ENCODE results near the gene OR6B2.

OR6B2 gene

DNA sequence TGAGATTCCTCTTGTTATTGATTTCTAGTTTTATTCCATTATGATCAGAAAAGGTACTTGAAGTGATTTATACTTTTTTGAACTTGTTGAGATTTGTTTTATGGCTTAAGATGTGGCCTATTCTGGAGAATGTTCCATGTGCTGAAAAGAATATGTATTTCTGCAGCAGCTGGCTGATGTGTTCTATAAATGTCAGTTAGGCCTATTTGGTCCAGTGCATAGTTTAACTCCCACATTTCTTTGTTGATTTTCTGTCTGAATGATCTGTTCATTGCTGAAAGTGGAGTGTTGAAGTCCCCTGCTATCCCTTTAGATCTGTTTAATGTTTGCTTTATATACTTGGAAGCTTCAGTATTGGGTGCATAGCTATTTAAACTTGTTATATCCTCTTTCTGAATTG lies 7.1 kb upstream of the OR6B2 start:
- no peak for DNase-seq

DNA sequence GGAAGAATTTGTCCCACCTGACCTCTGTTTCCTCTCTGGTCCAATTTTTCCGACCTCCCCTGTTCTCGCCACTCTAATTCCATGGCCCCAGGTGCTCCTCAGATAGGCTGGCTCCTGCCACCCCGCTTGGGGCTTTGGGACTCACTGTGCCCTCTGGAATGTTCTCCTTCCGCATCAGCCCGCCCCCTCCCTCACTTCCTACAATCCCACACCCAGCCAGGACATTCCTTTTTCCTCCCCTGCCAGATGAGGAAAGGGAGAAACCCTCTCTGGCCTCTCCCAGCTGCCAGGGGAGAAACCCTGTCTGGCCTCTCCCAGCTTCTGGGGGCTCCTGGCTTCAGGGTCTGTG lies 3.1 kb upstream of the OR6B2 start:
- DNase-seq: no peak

DNA sequence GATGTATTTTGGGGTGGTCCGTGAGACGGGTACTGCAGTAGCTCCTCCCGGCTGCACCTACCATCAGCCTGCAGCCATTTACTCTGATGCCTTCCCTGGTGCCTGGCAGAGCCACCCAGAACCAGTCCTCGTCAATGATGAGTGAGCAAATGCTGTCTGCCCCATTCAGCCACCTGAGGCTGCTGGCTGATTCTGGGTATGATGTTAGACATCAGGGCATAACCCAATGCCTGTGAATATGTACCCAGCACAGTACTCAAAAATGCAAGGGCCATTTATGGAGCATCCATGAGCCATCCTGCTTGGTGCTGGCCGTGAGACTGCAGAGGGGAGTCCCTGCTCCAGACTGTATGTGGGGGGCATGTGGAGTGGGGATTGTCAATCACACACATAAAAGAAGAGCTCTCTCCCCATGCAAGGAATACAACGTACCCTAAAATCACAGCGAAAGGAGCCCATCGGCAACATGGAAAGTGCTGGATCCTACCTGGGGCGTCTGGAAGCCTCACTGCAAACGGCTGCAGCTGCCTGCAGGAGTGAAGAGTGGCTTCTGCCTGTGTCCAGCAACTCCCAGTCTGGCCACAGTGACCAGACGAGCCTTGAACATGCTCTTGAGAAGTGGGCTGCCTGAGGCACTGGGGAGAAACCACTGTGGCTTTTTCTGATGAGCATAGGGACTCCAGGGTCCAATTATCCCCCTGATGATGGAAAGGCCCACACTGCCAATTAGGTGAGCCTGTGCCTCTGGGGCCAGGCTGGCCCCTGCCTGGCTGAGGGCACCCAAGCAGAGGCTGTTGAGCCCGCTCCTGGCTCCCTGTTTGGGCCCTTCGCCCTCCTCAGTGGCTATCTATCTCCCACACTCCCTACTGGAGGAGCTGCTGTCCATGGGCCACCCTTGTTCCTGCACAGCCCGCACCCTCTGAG lies 2.4 kb upstream of the OR6B2 start:
- DNase-seq: no peak

DNA sequence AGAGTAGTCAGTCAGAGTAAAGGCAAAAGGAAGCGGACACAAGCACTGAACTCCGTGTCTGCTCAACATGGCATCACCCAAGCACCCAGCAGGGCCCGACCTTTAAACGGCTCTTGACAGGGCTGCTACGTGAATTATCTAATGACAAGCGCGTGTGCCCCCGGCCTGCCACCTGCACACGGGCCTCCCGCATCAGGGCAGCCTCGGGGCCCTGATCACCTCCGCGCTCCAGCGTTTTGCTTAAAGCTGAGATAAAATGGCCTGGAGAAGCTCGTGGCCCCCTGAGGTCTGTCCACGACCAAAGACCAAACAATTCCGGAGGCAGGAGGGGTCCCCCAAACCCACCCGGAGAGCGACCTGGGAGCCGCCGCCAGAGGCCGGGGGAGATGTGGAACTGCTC lies 5.5 kb downstream of the OR6B2 start:
- no peak for DNase-seq

DNA sequence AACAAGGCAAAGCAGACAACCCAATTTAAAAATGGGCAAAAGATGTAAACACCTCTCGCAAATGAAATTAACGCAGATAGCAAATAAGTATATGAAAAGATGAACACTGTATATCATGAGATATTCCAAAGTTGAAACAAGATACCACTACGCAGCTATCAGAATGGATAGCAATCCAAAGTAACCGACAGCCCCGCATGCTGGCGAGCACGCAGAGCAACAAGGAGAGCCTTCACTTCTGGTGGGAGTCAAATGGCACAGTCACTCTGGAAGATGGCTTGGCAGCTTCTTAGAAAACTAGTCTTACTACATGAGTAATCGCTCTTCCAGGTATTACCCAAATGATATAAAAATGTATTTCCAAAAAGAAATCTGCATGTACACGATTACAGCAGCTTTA lies 6.4 kb downstream of the OR6B2 start:
- DNase-seq: no peak

DNA sequence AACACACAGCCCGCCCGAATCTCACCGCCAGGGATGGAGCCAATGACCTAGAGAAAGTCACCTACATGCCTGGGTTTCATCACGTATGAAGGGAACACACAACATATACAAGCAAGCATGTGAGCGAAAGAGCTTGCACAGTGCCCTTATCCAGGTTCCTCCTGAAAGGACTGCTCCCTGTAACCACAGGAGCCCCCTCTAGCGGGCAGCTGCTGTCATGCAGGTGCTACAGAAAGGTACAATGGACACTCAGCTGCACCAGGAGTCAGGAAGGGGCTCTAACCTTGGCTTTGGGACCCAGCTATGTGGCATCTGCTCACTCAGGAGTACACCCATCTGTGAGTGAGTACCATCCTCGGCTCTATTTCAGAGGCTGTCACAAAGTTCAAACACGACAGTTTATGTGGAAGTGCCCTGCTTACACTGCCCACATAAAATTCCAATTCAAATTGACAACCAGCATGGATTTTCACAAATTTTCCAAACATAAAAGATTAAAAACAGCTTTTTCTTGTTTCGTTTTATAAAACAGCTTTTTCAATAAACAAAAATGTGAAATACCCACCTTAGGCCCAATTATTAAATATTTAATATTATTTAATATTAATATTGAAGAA lies 8.6 kb downstream of the OR6B2 start:
- peak; percentile 13 for DNase-seq

DNA sequence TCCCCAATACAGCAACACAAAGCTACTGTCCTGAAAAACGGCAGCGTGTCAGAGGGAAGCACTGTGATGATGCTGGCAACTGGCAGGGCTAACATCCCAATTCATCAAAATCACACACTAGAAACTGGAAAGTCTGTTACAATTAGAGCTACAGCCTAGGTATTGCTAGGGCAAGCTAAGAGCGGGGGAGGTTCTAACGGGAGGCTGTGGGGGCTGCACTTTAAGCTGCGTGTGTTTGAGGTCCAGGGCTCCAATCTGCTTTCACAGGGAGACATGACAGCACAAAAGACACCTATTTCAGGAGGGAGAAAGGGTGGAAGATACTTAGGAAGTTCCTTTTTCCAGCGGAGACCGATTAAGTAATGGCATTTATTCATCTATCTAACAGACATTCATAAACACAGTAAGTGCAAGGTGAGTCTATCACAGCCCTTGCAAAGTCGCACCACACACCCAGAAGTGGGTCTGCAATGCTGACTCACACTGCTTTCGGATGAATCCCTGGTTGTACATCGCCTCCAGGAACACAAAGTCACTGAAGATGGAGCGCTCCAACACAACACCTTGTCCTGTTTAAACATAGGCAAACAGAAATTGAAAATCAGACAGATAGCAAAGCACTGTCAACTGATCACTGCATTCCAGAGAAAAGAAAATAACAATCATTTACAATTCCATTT lies 12.0 kb downstream of the OR6B2 start:
- no peak for DNase-seq

DNA sequence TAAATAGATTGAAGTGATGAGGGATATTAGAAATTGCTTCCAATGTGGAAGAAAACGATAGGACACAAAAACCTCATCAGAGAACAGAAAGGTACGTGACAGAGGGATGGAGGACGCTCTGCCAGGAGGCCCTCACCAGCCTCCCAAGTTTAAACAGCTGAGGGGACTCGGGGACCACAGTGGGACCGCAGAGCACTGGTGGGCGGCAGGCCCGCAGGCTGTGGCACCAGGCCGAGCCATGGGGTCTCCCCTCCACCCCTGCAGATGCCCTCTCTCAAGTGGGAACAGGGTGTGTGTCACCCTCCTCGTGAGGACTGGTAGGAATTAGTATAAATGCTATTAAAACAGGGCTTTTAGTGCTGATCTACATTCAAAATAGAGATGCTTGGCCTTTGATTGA lies 15.9 kb downstream of the OR6B2 start:
- DNase-seq: no peak

DNA sequence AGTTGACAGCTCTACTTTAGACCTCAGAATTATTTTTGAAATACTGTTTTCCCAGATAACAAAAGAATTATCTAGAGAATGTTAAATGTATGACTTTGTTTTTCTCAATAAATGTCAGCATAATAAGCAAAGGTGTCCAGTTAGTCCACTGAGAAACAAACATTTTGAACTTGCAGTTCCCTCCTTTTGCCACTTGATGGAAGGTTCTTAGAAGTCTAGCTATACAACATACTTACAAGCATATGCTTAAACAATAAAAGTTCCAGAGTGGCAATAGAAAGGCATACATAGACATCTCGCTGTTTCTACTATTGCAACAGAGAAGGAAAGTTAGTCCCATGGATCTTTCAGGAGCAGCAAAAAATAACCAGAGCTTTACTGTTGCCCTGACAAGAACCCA lies 16.9 kb downstream of the OR6B2 start:
- DNase-seq: no peak

DNA sequence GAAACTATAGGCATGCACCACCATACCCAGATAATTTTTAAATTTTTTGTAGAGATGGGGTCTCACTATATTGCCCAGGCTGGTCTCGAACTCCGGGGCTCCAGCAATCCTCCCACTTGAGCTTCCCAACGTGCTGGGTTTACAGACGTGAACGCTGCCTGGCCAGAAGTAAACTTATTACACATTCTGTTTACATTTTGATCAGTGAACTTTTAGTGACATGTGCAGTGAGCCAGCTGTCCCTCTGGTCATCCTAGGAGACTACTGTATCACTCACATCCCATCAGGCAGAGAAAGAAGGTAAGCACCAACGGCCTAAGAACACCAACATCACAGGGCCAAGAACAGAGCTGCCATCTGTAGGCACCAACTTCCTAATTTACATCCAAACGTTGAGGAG lies 27.2 kb downstream of the OR6B2 start:
- DNase-seq: no peak

DNA sequence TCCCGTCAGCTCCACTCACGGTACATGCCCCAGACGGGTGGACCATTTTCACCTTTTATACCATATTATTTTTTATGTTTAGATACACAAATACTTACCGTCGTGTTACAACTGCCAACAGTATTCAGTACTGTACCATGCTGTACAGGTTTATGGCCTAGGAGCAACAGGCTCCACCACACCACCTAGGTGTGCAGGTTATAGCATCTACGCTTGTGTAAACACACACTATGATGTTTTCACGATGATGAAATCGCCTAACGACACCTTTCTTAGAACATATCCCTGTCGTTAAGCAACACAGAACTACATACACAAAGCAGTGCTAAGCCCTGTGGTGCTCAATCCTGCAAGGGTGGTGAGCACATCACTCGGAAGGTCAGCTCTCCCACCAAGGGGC lies 29.6 kb downstream of the OR6B2 start:
- no peak for DNase-seq

DNA sequence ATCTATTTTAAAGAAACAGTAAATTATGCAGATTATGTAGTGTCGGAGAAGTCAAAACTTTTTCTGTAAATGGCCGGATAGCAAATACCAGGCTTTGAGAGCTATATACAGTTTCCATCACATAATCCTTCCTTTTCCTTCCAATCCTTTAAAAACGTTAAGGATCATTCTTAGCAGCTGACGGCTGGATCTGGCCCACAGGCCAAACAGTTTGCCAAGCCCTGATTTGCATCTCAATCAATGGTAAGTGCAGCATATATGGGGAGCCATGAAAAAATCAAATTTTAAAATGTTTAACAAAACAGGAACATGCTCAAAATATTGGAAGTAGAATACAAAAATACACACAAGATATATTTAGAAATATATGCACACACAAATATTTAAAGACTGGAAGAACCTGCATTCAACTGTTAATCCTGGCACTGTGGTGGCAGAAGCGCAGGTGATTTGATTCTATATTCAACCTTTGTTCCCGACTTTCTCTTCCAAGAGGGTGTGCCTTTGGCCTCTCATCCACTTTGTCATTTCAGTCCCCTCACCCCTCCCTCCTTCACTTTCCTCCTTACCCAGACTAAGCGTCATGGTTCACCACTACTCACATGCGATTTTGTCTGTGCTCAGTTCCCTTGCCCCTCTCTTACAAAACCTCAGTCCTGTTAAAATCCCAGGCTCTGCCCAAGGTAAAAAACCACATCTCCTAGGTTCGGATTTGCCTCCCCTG lies 32.4 kb downstream of the OR6B2 start:
- no peak for DNase-seq

DNA sequence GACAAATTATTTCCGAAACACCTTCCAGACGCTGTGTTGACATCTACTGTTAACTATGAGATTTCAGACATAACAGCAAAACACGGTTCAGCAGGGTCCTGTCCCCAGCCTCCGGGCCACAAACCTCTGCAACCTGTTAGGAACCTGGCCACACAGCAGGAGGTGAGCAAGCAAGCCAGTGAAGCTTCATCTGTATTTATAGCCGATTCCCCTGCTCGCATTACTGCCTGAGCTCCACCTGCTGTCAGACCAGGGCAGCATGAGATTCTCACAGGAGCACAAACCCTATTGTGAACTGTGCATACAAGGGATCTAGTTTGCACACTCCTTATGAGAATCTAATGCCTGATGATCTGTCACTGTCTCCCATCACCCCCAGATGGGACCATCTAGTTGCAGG lies 36.1 kb downstream of the OR6B2 start:
- no peak for DNase-seq

DNA sequence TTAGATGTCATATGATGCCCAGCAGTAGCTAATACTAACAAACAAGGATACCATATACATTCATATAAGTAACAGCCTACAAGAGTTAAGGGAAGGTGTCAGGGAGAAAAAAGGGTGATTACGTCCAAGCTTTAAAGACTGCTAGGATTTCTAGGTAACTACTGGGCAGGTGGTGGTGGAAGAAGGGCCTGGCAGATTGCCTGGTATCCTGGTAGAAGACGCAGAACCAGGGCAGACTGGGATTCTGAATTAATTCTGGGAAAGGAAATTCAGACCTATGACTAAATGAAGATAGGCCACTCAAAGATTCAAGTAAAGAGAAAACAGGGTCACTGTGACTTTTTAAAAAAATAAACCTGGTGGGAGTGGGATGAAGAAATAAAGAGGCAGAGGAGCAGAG lies 36.9 kb downstream of the OR6B2 start:
- DNase-seq: no peak

DNA sequence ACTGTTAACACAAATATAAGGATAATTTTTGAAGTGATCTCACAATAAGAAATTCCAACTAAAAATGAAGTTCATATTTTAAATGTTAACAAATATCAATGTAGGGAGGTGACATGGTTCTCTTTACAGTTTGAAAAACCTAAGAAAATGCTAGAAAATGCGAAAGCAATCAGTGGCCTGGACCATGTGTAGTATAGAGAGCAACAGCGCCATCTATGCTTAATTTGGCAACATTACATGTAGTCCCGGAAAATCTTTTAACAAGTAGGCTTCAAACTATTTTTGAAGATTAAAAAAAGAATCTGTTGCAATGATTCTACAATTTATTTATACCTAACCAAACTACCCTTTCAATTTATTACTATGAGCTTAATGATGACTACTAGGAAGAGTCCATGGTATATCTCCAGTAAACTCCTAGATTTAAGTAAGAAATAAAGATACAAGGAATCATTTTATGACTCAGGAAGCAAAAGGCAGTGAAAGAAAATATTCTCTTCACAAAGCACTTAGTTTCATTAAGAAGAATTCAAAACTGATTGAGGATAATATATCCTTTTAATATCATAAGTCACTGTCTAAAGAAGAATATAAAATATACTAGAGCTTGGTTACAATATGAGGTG lies 38.4 kb downstream of the OR6B2 start:
- DNase-seq: no peak

DNA sequence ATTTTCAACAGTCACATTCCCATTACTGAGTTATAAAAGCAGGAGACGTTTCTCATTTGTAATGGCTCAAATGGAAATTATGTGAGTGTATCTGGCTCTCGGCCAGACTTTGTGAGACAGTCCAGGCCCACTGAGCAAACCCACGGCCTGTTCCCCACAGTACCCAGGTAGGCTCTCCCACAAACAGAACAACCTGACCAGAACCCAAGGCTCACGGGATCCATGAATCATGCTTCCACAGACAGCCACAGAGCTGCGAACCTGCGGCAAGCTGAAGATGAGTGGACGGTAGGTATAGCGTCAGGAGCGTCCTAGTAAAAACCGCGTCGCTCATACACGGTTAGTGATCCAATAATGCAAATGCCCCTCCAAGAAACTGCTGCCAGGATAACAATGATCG lies 39.3 kb downstream of the OR6B2 start:
- DNase-seq: no peak

DNA sequence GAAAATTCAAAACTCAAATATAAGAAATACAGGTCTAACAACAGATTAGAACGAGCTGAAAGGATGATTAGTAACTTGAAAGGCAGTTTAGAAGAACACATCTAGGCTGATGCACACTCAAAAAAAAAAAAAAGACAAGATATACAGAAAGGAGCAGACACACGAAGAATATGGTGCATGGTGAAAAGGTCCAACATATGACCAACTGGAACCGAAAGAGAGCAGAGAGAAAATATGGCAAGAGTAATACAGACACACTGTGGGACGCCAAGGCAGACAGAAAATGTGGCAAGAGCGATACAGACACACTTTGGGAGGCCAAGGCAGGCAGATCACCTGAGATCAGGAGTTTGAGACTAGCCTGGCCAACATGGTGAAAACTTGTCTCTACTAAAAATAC lies 44.9 kb downstream of the OR6B2 start:
- DNase-seq: no peak

DNA sequence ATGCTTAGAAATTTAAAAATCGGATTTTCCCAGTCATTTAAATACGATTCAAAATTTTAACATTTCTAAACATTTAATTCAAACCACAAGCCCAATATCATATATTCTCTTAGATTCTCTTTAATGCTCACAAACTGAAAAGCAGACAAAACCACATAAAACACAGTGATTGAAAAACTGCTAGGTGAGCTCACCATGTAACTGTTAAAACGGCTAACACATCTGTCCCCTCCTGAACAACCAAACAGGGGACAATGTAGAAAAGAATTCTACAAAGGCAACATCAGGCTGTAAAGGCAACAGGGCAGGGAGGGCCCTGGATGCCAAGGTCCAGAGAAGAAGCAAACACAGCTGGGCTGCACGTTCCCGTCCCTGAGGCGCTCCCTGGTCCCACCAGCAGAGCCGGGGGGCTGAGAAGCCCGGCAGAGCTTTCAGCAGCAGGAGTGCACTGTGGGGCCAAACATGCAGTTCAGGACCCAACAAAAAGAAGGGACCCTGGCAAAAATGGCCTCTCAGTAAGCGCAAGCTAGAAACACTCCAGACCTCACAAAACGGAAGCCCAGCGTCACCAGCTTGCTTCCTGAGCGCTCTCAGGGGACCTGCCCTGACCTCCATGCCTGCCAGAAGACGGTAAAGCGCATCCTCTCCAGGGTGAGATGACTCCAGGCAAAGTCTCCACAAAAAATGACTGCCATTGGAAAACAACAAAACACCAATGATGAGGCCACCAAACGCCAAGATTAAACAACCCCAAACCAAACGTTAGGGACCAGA lies 45.6 kb downstream of the OR6B2 start:
- no peak for DNase-seq

DNA sequence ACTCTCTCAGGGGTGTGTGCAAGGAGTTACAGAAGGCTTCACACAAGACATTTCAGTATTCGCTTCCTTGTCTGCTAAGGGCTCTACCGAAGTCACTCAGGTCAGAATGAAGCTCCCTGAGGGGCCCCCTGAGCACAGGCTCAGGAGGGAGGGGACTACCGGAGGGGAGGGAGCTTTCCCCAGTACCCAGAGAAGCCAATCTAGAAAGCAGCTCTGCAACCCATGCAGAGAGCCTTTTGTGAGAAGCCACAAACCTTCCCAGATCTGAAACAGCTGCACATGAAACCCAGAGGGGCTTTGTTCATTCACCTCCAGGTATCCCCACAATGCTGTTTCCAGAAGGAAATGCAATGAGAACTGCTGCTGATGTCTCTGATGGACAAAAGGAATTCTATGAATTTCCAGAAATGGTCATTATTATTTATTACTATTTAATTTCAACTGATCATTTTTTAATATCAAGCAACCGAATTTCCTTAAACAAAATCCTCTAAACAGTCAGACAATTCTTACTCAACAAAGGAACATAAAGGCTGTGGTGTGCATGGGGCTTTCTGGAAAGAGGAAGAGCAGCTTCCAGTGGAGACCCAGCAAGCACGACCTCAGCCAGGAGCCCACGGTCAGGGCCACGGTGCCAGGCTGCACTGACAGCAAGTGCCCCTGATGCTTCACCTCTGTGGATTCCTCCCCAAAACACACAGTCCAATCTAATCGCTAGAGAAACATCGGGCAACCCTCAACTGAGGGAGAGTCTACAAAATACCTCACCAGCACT lies 47.0 kb downstream of the OR6B2 start:
- DNase-seq: no peak
